Endothelial cell of umbilical vein (primary cell): ENCODE results near the gene BRSK2. TPM values are rescaled to one million over a fixed set of nuclear protein-coding genes. Genes with fewer than 3 reads are reported as not detected.

Experiments used
- BruUV-seq: library from RNA; stranded (reverse); fragments of 400-500 nt; replicated peaks from 2 replicates; lab custom pipeline; 2021; lab: Mats Ljungman, UMichigan
- CTCF ChIA-PET: fragments of 300-600, 350-600 bp; sonication (Branson Sonifier 250); formaldehyde crosslinking; loops from one replicate; lab custom pipeline; 2021; ENCODE audit warnings: antibody characterized with exemption, inconsistent platforms; lab: Charles Lee
- POLR2A ChIA-PET: fragments of 300-600, 350-600 bp; sonication (Branson Sonifier 250); formaldehyde crosslinking; loops from one replicate; lab custom pipeline; 2021; ENCODE audit warnings: antibody characterized with exemption, inconsistent platforms; lab: Charles Lee
- DNase-seq: peaks from one replicate; pipeline ENCODE4 v3.0.0-alpha.2; 2011; ENCODE audit warnings: low read depth, low spot score
- FAIRE-seq: peaks from 2 replicates; lab custom pipeline; 2011; peaks lifted over from hg19 to GRCh38; lab: Jason Lieb, UNC
- H2AFZ ChIP-seq: 2 replicates; pipeline ENCODE4 v1.6.0; 2012; ENCODE audit warnings: low read depth, low read length, control low read depth, inconsistent platforms
- H3K27ac ChIP-seq: 2 replicates; pipeline ENCODE4 v1.5.1; 2011; ENCODE audit warnings: low read depth, mild to moderate bottlenecking, control low read depth, low read length, moderate library complexity; ENCODE audit not compliant: insufficient read depth
- H3K27me3 ChIP-seq, 2 experiments: 2 replicates each; pipeline versions ENCODE4 v1.6.0 to v1.6.1; 2011; ENCODE audit warnings: low read length in 2 of 2, mixed read lengths in 1 of 2; ENCODE audit not compliant: control insufficient read depth in 2 of 2, insufficient read depth in 2 of 2
- H3K36me3 ChIP-seq, 2 experiments: 2 replicates in 1 of 2; 3 replicates in 1 of 2; pipeline ENCODE4 v1.5.1; 2011; ENCODE audit warnings: low read length in 2 of 2, mild to moderate bottlenecking in 1 of 2, moderate library complexity in 1 of 2; ENCODE audit not compliant: control insufficient read depth in 2 of 2, insufficient read depth in 2 of 2; ENCODE audit errors: extremely low read depth in 1 of 2
- H3K4me1 ChIP-seq: 3 replicates; pipeline ENCODE4 v1.5.1; 2011; ENCODE audit warnings: mild to moderate bottlenecking, low read length; ENCODE audit not compliant: control insufficient read depth, insufficient read depth; ENCODE audit errors: extremely low read depth
- H3K4me2 ChIP-seq: 2 replicates; pipeline ENCODE4 v1.6.1; 2011; ENCODE audit warnings: low read length, control low read depth, mixed read lengths; ENCODE audit not compliant: insufficient read depth
- H3K4me3 ChIP-seq, 3 experiments: fragments of 200-600 bp in 1 of 3; sonication (generic), shearing (Covaris generic) in 1 of 3; replicated peaks in 1 of 3; 2 replicates each; pipeline ENCODE4 v1.5.1; 2011 to 2016; ENCODE audit warnings: control low read depth in 3 of 3, low read length in 3 of 3, mild to moderate bottlenecking in 2 of 3, inconsistent platforms in 1 of 3, low read depth in 1 of 3, moderate library complexity in 1 of 3; ENCODE audit not compliant: insufficient read depth in 1 of 3
- H3K79me2 ChIP-seq: 2 replicates; pipeline ENCODE4 v1.6.0; 2012; ENCODE audit warnings: low read length, inconsistent platforms; ENCODE audit not compliant: control insufficient read depth, insufficient read depth
- H3K9ac ChIP-seq: replicated peaks from 2 replicates; pipeline ENCODE3; 2011; ENCODE audit warnings: low read length, control low read depth; ENCODE audit not compliant: insufficient read depth; ENCODE audit errors: extremely low read depth
- H3K9me1 ChIP-seq: replicated peaks from 3 replicates; pipeline ENCODE4 v1.6.0; 2011; ENCODE audit warnings: mild to moderate bottlenecking, low read length; ENCODE audit not compliant: control insufficient read depth, insufficient read depth; ENCODE audit errors: extremely low read depth
- H3K9me3 ChIP-seq: replicated peaks from 2 replicates; pipeline ENCODE4 v1.5.1; 2012; ENCODE audit warnings: low read length, inconsistent platforms; ENCODE audit not compliant: control insufficient read depth, insufficient read depth
- H4K20me1 ChIP-seq: replicated peaks from 2 replicates; pipeline ENCODE3; 2011; ENCODE audit warnings: mild to moderate bottlenecking, low read length; ENCODE audit not compliant: control insufficient read depth, insufficient read depth; ENCODE audit errors: extremely low read depth
- CTCF ChIP-seq, 2 donors: IDR thresholded peaks; 1 replicate in 1 of 2; 2 replicates in 1 of 2; pipeline ENCODE4 v1.5.1; 2011; ENCODE audit warnings: low read length in 2 of 2, mild to moderate bottlenecking in 2 of 2, moderate library complexity in 2 of 2, control low read depth in 1 of 2, inconsistent platforms in 1 of 2, low read depth in 1 of 2; ENCODE audit not compliant: insufficient read depth in 1 of 2; ENCODE audit errors: extremely low read depth in 1 of 2
- EZH2 ChIP-seq: IDR thresholded peaks from 2 replicates; pipeline ENCODE4 v1.6.1; 2012; ENCODE audit warnings: borderline replicate concordance, low read depth, mild to moderate bottlenecking, moderate library complexity, low read length, inconsistent platforms; ENCODE audit not compliant: severe bottlenecking
- GATA2 ChIP-seq: IDR thresholded peaks from 2 replicates; pipeline ENCODE4 v1.7.0; 2011; ENCODE audit warnings: low read depth, mild to moderate bottlenecking, moderate library complexity, mixed read lengths, low read length; ENCODE audit not compliant: insufficient read length, insufficient read depth
- JUN ChIP-seq: IDR thresholded peaks from 2 replicates; pipeline ENCODE4 v1.6.1; 2011; ENCODE audit warnings: borderline replicate concordance, low read depth; ENCODE audit not compliant: insufficient read length, insufficient read depth
- MAX ChIP-seq: IDR thresholded peaks from 2 replicates; pipeline ENCODE4 v1.6.1; 2011; ENCODE audit not compliant: insufficient read depth, insufficient read length
- POLR2A ChIP-seq: IDR thresholded peaks from 2 replicates; pipeline ENCODE4 v1.6.1; 2012; ENCODE audit warnings: low read depth, mild to moderate bottlenecking, control low read depth, low read length
- POLR2AphosphoS5 ChIP-seq: IDR thresholded peaks from 2 replicates; pipeline ENCODE4 v1.6.1; 2012; ENCODE audit warnings: low read depth, mild to moderate bottlenecking, control low read depth, low read length, moderate library complexity; ENCODE audit not compliant: insufficient read depth
- dilution Hi-C: fragments of 300-500 bp; cut with MboI; formaldehyde crosslinking; loops from one replicate; pipeline ENCODE4 v1.15.0; 2019; ENCODE audit warnings: low sequenced_read_pairs; ENCODE audit not compliant: extremely low pct_ligation_motif_present
- intact Hi-C: fragments of 100-400 bp; cut with micrococcal nuclease; formaldehyde crosslinking; loops from one replicate; pipeline ENCODE4 v1.10.0; 2022
- polyA plus RNA-seq, 4 experiments: library from polyadenylated mRNA; depleted of rRNA in 3 of 4; stranded (reverse) in 3 of 4; unstranded in 1 of 4; fragments of >200 nt; gene quantifications; 2 replicates each; pipeline versions ENCODE4 v1.2.1 to v1.2.3, GENCODE V29; 2011 to 2012; ENCODE audit warnings: missing spikeins in 1 of 4
- total RNA-seq: library from RNA; stranded (reverse); gene quantifications from 2 replicates; pipeline ENCODE4 v1.2.3, GENCODE V29; 2021

The BRSK2 gene
- total and polyA plus RNA-seq, 2 donors (not counting 3 experiments of a cell fraction or from before 2014, with no cell fraction given) = 0.08 to 0.20 TPM

GRCh38 chr11:1381793-1382425, 7.8 kb upstream of the BRSK2 start:
- H2AFZ ChIP-seq = no peak overlapping the region
- no TSS peak for BruUV-seq
- H3K4me2 ChIP-seq = no peak overlapping the region
- CTCF ChIA-PET = no interaction called here
- intact Hi-C loops = loop anchor here (2.0 to 10.0 kb wide), 3 partner anchors 45 to 133 kb away; partner anchors contain the start of gene TOLLIP
- dilution Hi-C loops = no loop called here
- no peak overlapping the region for H3K27ac ChIP-seq
- H3K4me1 ChIP-seq = no peaks in the 10 kb centered on the region
- DNase-seq = no peak
- POLR2A ChIA-PET = no interaction called here
- H3K9ac ChIP-seq = no peak overlapping the region
- FAIRE-seq = no peak
- H4K20me1 ChIP-seq = no peaks in the 10 kb centered on the region
- no peaks in the 10 kb centered on the region for H3K9me3 ChIP-seq
- no peaks in the 10 kb centered on the region for H3K36me3 ChIP-seq
- H3K27me3 ChIP-seq = no peaks in the 10 kb centered on the region
- no peaks in the 10 kb centered on the region for H3K9me1 ChIP-seq
- TF ChIP-seq JUN = no peak
- TF ChIP-seq MAX = no peak
- TF ChIP-seq GATA2 = no peak
- TF ChIP-seq POLR2A = no peak
- TF ChIP-seq EZH2 = no peak
- TF ChIP-seq CTCF (IDR thresholded peaks at IDR 0.05; ENCODE audit: extremely low read depth in 1 of 2, insufficient read depth in 1 of 2, low read depth in 1 of 2, low read length in 2 of 2) = no peak
- no peak for TF ChIP-seq POLR2AphosphoS5
- no peaks in the 10 kb centered on the region for H3K79me2 ChIP-seq
- no peak overlapping the region for H3K4me3 ChIP-seq
